Kidney (tissue), 14 donors: ENCODE results near the gene ODAD3. TPM values are rescaled to one million over a fixed set of nuclear protein-coding genes. Genes with fewer than 3 reads are reported as not detected.

Experiments
- DNase-seq, 5 donors: peaks; one replicate each; pipeline ENCODE4 v3.0.0-alpha.2; 2013 to 2020
- FAIRE-seq: peaks from 2 replicates; lab custom pipeline; 2012; peaks lifted over from hg19 to GRCh38; lab: Jason Lieb, UNC
- H3K27ac ChIP-seq, 2 donors: one replicate each; pipeline ENCODE4 v1.7.0; 2013; ENCODE audit warnings: low read depth in 2 of 2, low read length in 2 of 2, inconsistent platforms in 1 of 2
- H3K27me3 ChIP-seq: one replicate; pipeline ENCODE4 v1.7.1; 2013; ENCODE audit warnings: low read length, inconsistent platforms; ENCODE audit not compliant: control insufficient read depth, insufficient read depth
- H3K36me3 ChIP-seq, 3 donors: one replicate each; pipeline versions ENCODE4 v1.7.0 to v1.7.1; 2013; ENCODE audit warnings: low read length in 3 of 3, control low read depth in 1 of 3, inconsistent platforms in 1 of 3; ENCODE audit not compliant: insufficient read depth in 3 of 3, control insufficient read depth in 2 of 3
- H3K4me1 ChIP-seq, 3 donors: one replicate each; pipeline versions ENCODE4 v1.7.0 to v1.7.1; 2013; ENCODE audit warnings: low read length in 3 of 3, inconsistent platforms in 1 of 3, low read depth in 1 of 3; ENCODE audit not compliant: control insufficient read depth in 2 of 3, insufficient read depth in 2 of 3
- H3K4me3 ChIP-seq, 3 donors: one replicate each; pipeline versions ENCODE4 v1.7.0 to v1.8.1; 2013; ENCODE audit warnings: low read length in 3 of 3, control low read depth in 1 of 3, inconsistent platforms in 1 of 3
- H3K9ac ChIP-seq, 3 donors: one replicate each; pipeline versions ENCODE4 v1.7.0 to v1.7.1; 2013; ENCODE audit warnings: low read length in 3 of 3, control low read depth in 1 of 3, inconsistent platforms in 1 of 3
- H3K9me3 ChIP-seq, 3 donors: one replicate each; pipeline versions ENCODE4 v1.7.0 to v1.7.1; 2013; ENCODE audit warnings: low read length in 3 of 3, control low read depth in 1 of 3, inconsistent platforms in 1 of 3; ENCODE audit not compliant: control insufficient read depth in 2 of 3, insufficient read depth in 1 of 3
- CTCF ChIP-seq: IDR thresholded peaks from 3 replicates; pipeline ENCODE4 v1.5.1; 2012; ENCODE audit warnings: mild to moderate bottlenecking, moderate library complexity, borderline replicate concordance; ENCODE audit not compliant: insufficient read depth; ENCODE audit errors: extremely low read depth
- intact Hi-C: fragments of 100-400 bp; cut with DNase I; formaldehyde crosslinking; loops from one replicate; pipeline ENCODE4 v1.11.1; 2022
- polyA plus RNA-seq: library from polyadenylated mRNA; stranded (reverse); fragments of 350-450 nt; fragmentation: Illumina TruSeq; extraction: RNeasy Lipid Tissue Mini Kit (QIAGEN cat#74804); gene quantifications from one replicate; pipeline ENCODE4 v1.2.3, GENCODE V29; 2014; ENCODE audit warnings: low read depth, low replicate concordance; ENCODE audit not compliant: insufficient read depth
- total RNA-seq: library from RNA; stranded (reverse); fragmentation: NEBNext Ultra II Directional; extraction: Animal tissue kit (Norgen Biotek cat#: 25700); gene quantifications from one replicate; pipeline ENCODE4 v1.2.1, GENCODE V29; 2021
- donor health status: control.
- donor health status: control.
- donor health status: control.
- donor health status: control.
- donor health status: control.
- donor health status: DM: yes; HTN: yes; CAD: no.
- donor health status: Normal renal cell carcinoma (clear cell type).

Gene ODAD3
- total and polyA plus RNA-seq, 2 donors from 2014 or later: 1.5 to 7.1 TPM

- intact Hi-C loops: no loop called here
- peak overlapping the region; percentile 62 to 92 (median 85) for H3K9ac ChIP-seq
- H3K27ac ChIP-seq: peak overlapping the region; percentile 87 to 93
- H3K4me1 ChIP-seq: peaks cover 0 to 25% (median 0%) of the 10 kb centered on the region in 3 donors
- H3K4me3 ChIP-seq: peak overlapping the region; percentile 69 to 87 (median 84)
- TF ChIP-seq CTCF: no peak
- H3K9me3 ChIP-seq: no peaks in the 10 kb centered on the region
- H3K36me3 ChIP-seq: no peaks in the 10 kb centered on the region
- FAIRE-seq: no peak
- no peaks in the 10 kb centered on the region for H3K27me3 ChIP-seq
- peak in 4 of 5 donors; percentile 69 to 91 (median 82) for DNase-seq
Measured at GRCh38 chr19:11375143-11375948, 59.6 kb downstream of the ODAD3 start.

- TF ChIP-seq CTCF: no peak
- DNase-seq (peak; percentile 99 to 100 (median 99)), FAIRE-seq (peak; percentile 99)
- Histone ChIP-seq H3K9me3 (no peaks in the 10 kb centered on the region), H3K4me1 (peaks cover 0 to 23% (median 0%) of the 10 kb centered on the region in 3 donors), H3K4me3 (peak within 1 kb of the TSS; percentile 69 to 87 (median 84)), H3K27me3 (no peaks in the 10 kb centered on the region), H3K36me3 (no peaks in the 10 kb centered on the region), H3K9ac (peak within 1 kb of the TSS; percentile 62 to 92 (median 85)), H3K27ac (peak within 1 kb of the TSS; percentile 87 to 98)
- intact Hi-C loops: no loop called here
Measured at GRCh38 chr19:11374433-11375142, 60.3 kb downstream of the ODAD3 start, which contains the start of gene SWSAP1. TSS of gene SWSAP1 (plus strand) at chr19:11374666. CDS start at chr19:11374681, 15 bp downstream.

GRCh38 chr19:11373885-11374432 lies 61.0 kb downstream of the ODAD3 start:
- Histone ChIP-seq H3K27me3 (no peaks in the 10 kb centered on the region), H3K9ac (peak overlapping the region; percentile 2 to 43 (median 8)), H3K9me3 (no peaks in the 10 kb centered on the region), H3K4me1 (peaks cover 0 to 23% (median 0%) of the 10 kb centered on the region in 3 donors), H3K36me3 (no peaks in the 10 kb centered on the region), H3K27ac (peak overlapping the region in 1 of 2 donors; percentile 98), H3K4me3 (peak overlapping the region; percentile 61 to 85 (median 69))
- no peak for TF ChIP-seq CTCF
- FAIRE-seq (no peak), DNase-seq (peak in 1 of 5 donors; percentile 59)
- intact Hi-C loops: no loop called here
